ENCODE measurements around the gene MPP3.

Gene MPP3

DNA sequence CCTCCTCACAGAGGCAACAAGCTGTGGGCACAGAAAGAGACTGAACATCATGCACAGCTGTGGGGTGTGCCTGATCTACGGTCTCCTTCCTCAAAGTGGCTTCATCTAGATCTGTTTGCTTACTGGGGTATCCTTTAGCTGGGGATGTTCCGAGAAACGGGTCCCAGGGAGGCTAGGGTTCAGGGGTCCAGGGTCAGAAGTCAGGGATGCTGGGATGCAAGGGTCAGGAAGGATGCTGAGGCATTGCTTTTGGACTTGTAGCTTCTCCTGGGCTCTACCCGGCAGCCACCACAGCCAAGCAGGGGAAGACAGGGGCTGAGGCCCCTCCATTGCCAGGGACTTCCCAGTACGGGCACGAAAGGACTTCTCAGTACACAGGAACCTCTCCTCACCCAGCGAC is 20.6 kb upstream of the MPP3 start:
- Histone ChIP-seq H4K20me1 (ENCODE audit: low read depth, low read length) (no peaks in the 10 kb centered on the region), H3K9ac (ENCODE audit: low read length) (no peak overlapping the region), H3K27ac (ENCODE audit: low read depth, low read length) (no peak overlapping the region), H3K4me3 (ENCODE audit: insufficient read depth, low read length, poor library complexity, severe bottlenecking) (no peak overlapping the region), H2AFZ (ENCODE audit: low read depth, low read length, severe bottlenecking) (no peak overlapping the region), H3K9me3 (ENCODE audit: insufficient read depth, low read length) (no peaks in the 10 kb centered on the region), H3K9me2 (replicated peaks; ENCODE audit: insufficient read depth, low read length) (no peaks in the 10 kb centered on the region), H3K79me2 (ENCODE audit: insufficient read depth, low read length) (no peaks in the 10 kb centered on the region), H3F3A (ENCODE audit: insufficient read depth) (no peaks in the 10 kb centered on the region), H3K4me2 (ENCODE audit: low read depth, low read length, poor library complexity, severe bottlenecking) (no peak overlapping the region), H3K27me3 (ENCODE audit: low read length) (peaks cover 2% of the 10 kb centered on the region; the same call in 1 of the 2 replicates), H3K36me3 (ENCODE audit: low read length) (no peaks in the 10 kb centered on the region)
- no peak for TF ChIP-seq EZH2phosphoT487 (conservative IDR thresholded peaks at IDR 0.05; ENCODE audit: low read length)
- TF ChIP-seq, protein P1, sequence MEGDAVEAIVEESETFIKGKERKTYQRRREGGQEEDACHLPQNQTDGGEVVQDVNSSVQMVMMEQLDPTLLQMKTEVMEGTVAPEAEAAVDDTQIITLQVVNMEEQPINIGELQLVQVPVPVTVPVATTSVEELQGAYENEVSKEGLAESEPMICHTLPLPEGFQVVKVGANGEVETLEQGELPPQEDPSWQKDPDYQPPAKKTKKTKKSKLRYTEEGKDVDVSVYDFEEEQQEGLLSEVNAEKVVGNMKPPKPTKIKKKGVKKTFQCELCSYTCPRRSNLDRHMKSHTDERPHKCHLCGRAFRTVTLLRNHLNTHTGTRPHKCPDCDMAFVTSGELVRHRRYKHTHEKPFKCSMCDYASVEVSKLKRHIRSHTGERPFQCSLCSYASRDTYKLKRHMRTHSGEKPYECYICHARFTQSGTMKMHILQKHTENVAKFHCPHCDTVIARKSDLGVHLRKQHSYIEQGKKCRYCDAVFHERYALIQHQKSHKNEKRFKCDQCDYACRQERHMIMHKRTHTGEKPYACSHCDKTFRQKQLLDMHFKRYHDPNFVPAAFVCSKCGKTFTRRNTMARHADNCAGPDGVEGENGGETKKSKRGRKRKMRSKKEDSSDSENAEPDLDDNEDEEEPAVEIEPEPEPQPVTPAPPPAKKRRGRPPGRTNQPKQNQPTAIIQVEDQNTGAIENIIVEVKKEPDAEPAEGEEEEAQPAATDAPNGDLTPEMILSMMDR (IDR thresholded peaks at IDR 0.05; ENCODE audit: insufficient read depth, low read length, poor library complexity, severe bottlenecking), result no peak

DNA sequence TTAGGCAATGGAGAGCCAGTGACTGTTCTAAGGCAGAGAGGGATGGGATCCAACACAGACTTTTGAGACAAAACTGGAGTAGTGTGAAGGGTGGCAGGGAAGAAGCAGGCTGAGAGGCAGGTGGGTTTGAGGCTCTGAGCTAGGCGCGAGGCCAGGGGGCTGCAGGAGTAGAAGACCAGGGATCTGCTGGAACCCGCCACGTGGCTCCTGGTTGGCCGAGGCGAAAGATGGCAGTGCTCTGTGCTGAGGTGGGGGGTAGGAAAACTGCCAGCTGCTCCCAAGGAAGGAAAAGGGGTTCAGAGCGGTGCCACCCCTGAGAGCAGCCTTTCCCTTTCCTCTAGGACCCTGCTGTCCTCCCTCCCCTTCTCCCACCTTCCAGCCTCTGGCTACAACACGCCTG is 19.6 kb upstream of the MPP3 start:
- no peaks in the 10 kb centered on the region for H3K9me3 ChIP-seq (ENCODE audit: insufficient read depth, low read length)
- H4K20me1 ChIP-seq (ENCODE audit: low read depth, low read length), result no peaks in the 10 kb centered on the region
- no peaks in the 10 kb centered on the region for H3K36me3 ChIP-seq (ENCODE audit: low read length)
- no peaks in the 10 kb centered on the region for H3K9me2 ChIP-seq (replicated peaks; ENCODE audit: insufficient read depth, low read length)
- TF ChIP-seq, protein P1 (IDR thresholded peaks at IDR 0.05; ENCODE audit: insufficient read depth, low read length, poor library complexity, severe bottlenecking), result no peak
- TF ChIP-seq EZH2phosphoT487 (conservative IDR thresholded peaks at IDR 0.05; ENCODE audit: low read length), result no peak
- H3K27me3 ChIP-seq (ENCODE audit: low read length), result peaks cover 2% of the 10 kb centered on the region; the same call in 1 of the 2 replicates
- H2AFZ ChIP-seq (ENCODE audit: low read depth, low read length, severe bottlenecking), result no peak overlapping the region
- H3K79me2 ChIP-seq (ENCODE audit: insufficient read depth, low read length), result no peaks in the 10 kb centered on the region
- no peak overlapping the region for H3K4me3 ChIP-seq (ENCODE audit: insufficient read depth, low read length, poor library complexity, severe bottlenecking)
- no peak overlapping the region for H3K9ac ChIP-seq (ENCODE audit: low read length)
- H3K27ac ChIP-seq (ENCODE audit: low read depth, low read length), result no peak overlapping the region
- H3F3A ChIP-seq (ENCODE audit: insufficient read depth), result no peaks in the 10 kb centered on the region
- H3K4me2 ChIP-seq (ENCODE audit: low read depth, low read length, poor library complexity, severe bottlenecking), result no peak overlapping the region

DNA sequence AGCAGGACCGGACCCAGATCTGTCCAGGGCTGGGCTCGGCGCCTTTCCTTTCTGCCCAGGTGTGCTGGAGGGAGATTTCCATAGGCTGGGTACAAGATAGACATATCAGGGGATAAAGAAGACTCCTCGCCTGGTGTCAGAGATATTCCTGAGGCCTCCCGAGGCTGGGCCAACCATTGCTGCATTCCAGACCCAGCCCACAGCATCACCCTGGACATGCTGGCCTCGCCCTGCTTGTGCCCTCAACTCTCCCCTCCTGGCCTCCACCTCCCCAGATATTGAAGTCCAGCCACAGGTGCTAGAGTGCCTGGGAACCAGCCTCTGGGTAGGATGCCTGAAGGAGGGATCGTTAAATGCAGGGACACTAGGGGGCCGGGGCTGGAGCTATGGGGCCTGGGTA is 16.2 kb upstream of the MPP3 start:
- H3K4me3 ChIP-seq (ENCODE audit: insufficient read depth, low read length, poor library complexity, severe bottlenecking), result no peak overlapping the region
- H3K27ac ChIP-seq (ENCODE audit: low read depth, low read length), result no peak overlapping the region
- H3K9me3 ChIP-seq (ENCODE audit: insufficient read depth, low read length), result no peaks in the 10 kb centered on the region
- H3K27me3 ChIP-seq (ENCODE audit: low read length), result peaks cover 2% of the 10 kb centered on the region; the same call in 1 of the 2 replicates
- no peaks in the 10 kb centered on the region for H3K79me2 ChIP-seq (ENCODE audit: insufficient read depth, low read length)
- TF ChIP-seq, protein P1 (IDR thresholded peaks at IDR 0.05; ENCODE audit: insufficient read depth, low read length, poor library complexity, severe bottlenecking), result no peak
- no peak for TF ChIP-seq EZH2phosphoT487 (conservative IDR thresholded peaks at IDR 0.05; ENCODE audit: low read length)
- no peaks in the 10 kb centered on the region for H4K20me1 ChIP-seq (ENCODE audit: low read depth, low read length)
- no peaks in the 10 kb centered on the region for H3K36me3 ChIP-seq (ENCODE audit: low read length)
- no peak overlapping the region for H3K9ac ChIP-seq (ENCODE audit: low read length)
- no peaks in the 10 kb centered on the region for H3F3A ChIP-seq (ENCODE audit: insufficient read depth)
- no peaks in the 10 kb centered on the region for H3K9me2 ChIP-seq (replicated peaks; ENCODE audit: insufficient read depth, low read length)
- H2AFZ ChIP-seq (ENCODE audit: low read depth, low read length, severe bottlenecking), result no peak overlapping the region
- no peak overlapping the region for H3K4me2 ChIP-seq (ENCODE audit: low read depth, low read length, poor library complexity, severe bottlenecking)

Measured in SU-DHL-6 (cell line).